Smooth muscle cell (in vitro differentiated cells): ENCODE results near the gene IL20RB. TPM values are rescaled to one million over a fixed set of nuclear protein-coding genes. Genes with fewer than 3 reads are reported as not detected.

ENCODE experiments used
- DNase-seq: peaks from one replicate; lab custom pipeline; 2025; ENCODE audit not compliant: unreplicated experiment; lab: John Stamatoyannopoulos, UW
- H2AFZ ChIP-seq: fragments of 200-600 bp; sonication (generic); 2 replicates; pipeline ENCODE4 v1.6.0; 2016; ENCODE audit warnings: antibody characterized with exemption, low read depth, mild to moderate bottlenecking
- H3F3A ChIP-seq: fragments of 200-600 bp; sonication (generic); 2 replicates; pipeline ENCODE4 v1.6.0; 2017; ENCODE audit warnings: antibody characterized with exemption, low read depth
- H3K27ac ChIP-seq: fragments of 200-600 bp; sonication (generic); 2 replicates; pipeline ENCODE4 v1.5.1; 2016; ENCODE audit warnings: low read depth, mild to moderate bottlenecking
- H3K27me3 ChIP-seq: fragments of 200-600 bp; sonication (generic); 2 replicates; pipeline ENCODE4 v1.6.1; 2016; ENCODE audit warnings: low read depth, mild to moderate bottlenecking
- H3K36me3 ChIP-seq: fragments of 200-600 bp; sonication (generic); 2 replicates; pipeline ENCODE4 v1.5.1; 2016; ENCODE audit warnings: low read depth
- H3K4me1 ChIP-seq: fragments of 200-600 bp; sonication (generic); 2 replicates; pipeline ENCODE4 v1.5.1; 2016; ENCODE audit warnings: low read depth
- H3K4me2 ChIP-seq: fragments of 200-600 bp; sonication (generic); 2 replicates; pipeline ENCODE4 v1.6.0; 2016; ENCODE audit warnings: mild to moderate bottlenecking
- H3K4me3 ChIP-seq: fragments of 200-600 bp; sonication (generic); 2 replicates; pipeline ENCODE4 v1.5.1; 2016; ENCODE audit warnings: mild to moderate bottlenecking
- H3K79me2 ChIP-seq: fragments of 200-600 bp; sonication (generic); 2 replicates; pipeline ENCODE4 v1.6.0; 2016; ENCODE audit warnings: low read depth, mild to moderate bottlenecking
- H3K9ac ChIP-seq: fragments of 200-600 bp; sonication (generic); 2 replicates; pipeline ENCODE4 v1.6.0; 2016; ENCODE audit warnings: low read depth
- H3K9me3 ChIP-seq: fragments of 200-600 bp; sonication (generic); replicated peaks from 2 replicates; pipeline ENCODE4 v1.5.1; 2016; ENCODE audit warnings: low read depth
- H4K20me1 ChIP-seq: fragments of 200-600 bp; sonication (generic); 2 replicates; pipeline ENCODE4 v1.6.0; 2016; ENCODE audit warnings: low read depth
- CTCF ChIP-seq: fragments of 200-600 bp; sonication (generic); IDR thresholded peaks from 2 replicates; pipeline ENCODE4 v1.5.1; 2017; ENCODE audit warnings: borderline replicate concordance, mild to moderate bottlenecking, antibody characterized with exemption; ENCODE audit not compliant: insufficient read depth, poor library complexity, severe bottlenecking
- WGBS: methylation state at CpG from one replicate; pipeline ENCODE4 v1.1.7; 2016; ENCODE audit warnings: low lambda C conversion rate; 5-methylcytosine and 5-hydroxymethylcytosine counted together
- polyA plus RNA-seq: library from polyadenylated mRNA; unstranded; fragments of >200 nt; fragmentation: Nextera tagmentation; extraction: Ambion mirVana; gene quantifications from 2 replicates; pipeline ENCODE4 v1.2.1, GENCODE V29; 2016
- total RNA-seq: library from RNA; depleted of rRNA; stranded (reverse); fragments of >200 nt; gene quantifications from 2 replicates; pipeline ENCODE4 v1.2.3, GENCODE V29; 2014

IL20RB gene
- total and polyA plus RNA-seq, 2 experiments from 2014 or later, result 1.7 TPM

- TF ChIP-seq CTCF, result no peak
- no peaks in the 10 kb centered on the region for H3K9me3 ChIP-seq
- no peaks in the 10 kb centered on the region for H3K27me3 ChIP-seq
- H3K27ac ChIP-seq, result no peak overlapping the region
- H3K4me3 ChIP-seq, result no peak overlapping the region
- peaks cover 6% of the 10 kb centered on the region for H3F3A ChIP-seq
- 94% methylated on average over 1 of the region's 1 CpG for WGBS
- H3K36me3 ChIP-seq, result peaks cover 8% of the 10 kb centered on the region
- H2AFZ ChIP-seq, result no peak overlapping the region
- H3K79me2 ChIP-seq, result peaks cover 86% of the 10 kb centered on the region
- H4K20me1 ChIP-seq, result peaks cover 69% of the 10 kb centered on the region
- peaks cover 4% of the 10 kb centered on the region for H3K4me1 ChIP-seq
- DNase-seq, result no peak
- H3K9ac ChIP-seq, result no peak overlapping the region
- H3K4me2 ChIP-seq, result no peak overlapping the region
Observed at GRCh38 chr3:136939489-136939888, 18.3 kb upstream of the IL20RB start.

- H3K79me2 ChIP-seq, result peaks cover 69% of the 10 kb centered on the region
- no peak overlapping the region for H3K4me2 ChIP-seq
Observed at GRCh38 chr3:136942803-136943202, 15.0 kb upstream of the IL20RB start.

GRCh38 chr3:136943436-136943835 is 14.3 kb upstream of the IL20RB start:
- DNase-seq, result no peak
- no peak overlapping the region for H3K4me2 ChIP-seq
- H3F3A ChIP-seq, result no peaks in the 10 kb centered on the region
- H2AFZ ChIP-seq, result no peak overlapping the region
- H3K36me3 ChIP-seq, result no peaks in the 10 kb centered on the region
- H4K20me1 ChIP-seq, result peaks cover 61% of the 10 kb centered on the region
- no peak for TF ChIP-seq CTCF
- H3K4me1 ChIP-seq, result peaks cover 4% of the 10 kb centered on the region
- no peak overlapping the region for H3K9ac ChIP-seq
- H3K27me3 ChIP-seq, result no peaks in the 10 kb centered on the region
- 83% methylated on average over 3 of the region's 3 CpGs for WGBS
- no peak overlapping the region for H3K27ac ChIP-seq
- peaks cover 62% of the 10 kb centered on the region for H3K79me2 ChIP-seq
- no peak overlapping the region for H3K4me3 ChIP-seq
- H3K9me3 ChIP-seq, result no peaks in the 10 kb centered on the region

More at GRCh38 chr3:136942803-136943202, 15.0 kb upstream of the IL20RB start:
- Histone ChIP-seq H3K4me3 (no peak overlapping the region), H3K27me3 (no peaks in the 10 kb centered on the region), H3K27ac (no peak overlapping the region), H2AFZ (no peak overlapping the region), H3K4me1 (peaks cover 4% of the 10 kb centered on the region), H4K20me1 (peaks cover 67% of the 10 kb centered on the region), H3K9ac (no peak overlapping the region), H3F3A (peaks cover 3% of the 10 kb centered on the region), H3K36me3 (no peaks in the 10 kb centered on the region), H3K9me3 (no peaks in the 10 kb centered on the region)
- WGBS, result 88% methylated on average over 1 of the region's 1 CpG
- no peak for DNase-seq
- no peak for TF ChIP-seq CTCF

GRCh38 chr3:136946978-136947377 is 10.8 kb upstream of the IL20RB start:
- H3K36me3 ChIP-seq, result no peaks in the 10 kb centered on the region
- peaks cover 35% of the 10 kb centered on the region for H3K79me2 ChIP-seq
- H4K20me1 ChIP-seq, result peaks cover 26% of the 10 kb centered on the region
- no peaks in the 10 kb centered on the region for H3K27me3 ChIP-seq
- no peak for DNase-seq
- no peak overlapping the region for H3K4me2 ChIP-seq
- no peaks in the 10 kb centered on the region for H3F3A ChIP-seq
- no peak overlapping the region for H3K4me3 ChIP-seq
- peaks cover 4% of the 10 kb centered on the region for H3K4me1 ChIP-seq
- no peak for TF ChIP-seq CTCF
- no peak overlapping the region for H3K27ac ChIP-seq
- WGBS, result 98% methylated on average over 1 of the region's 1 CpG
- H3K9me3 ChIP-seq, result no peaks in the 10 kb centered on the region
- no peak overlapping the region for H2AFZ ChIP-seq
- no peak overlapping the region for H3K9ac ChIP-seq
